Activated CD4-positive, alpha-beta memory T cell treated with anti-CD3 and anti-CD28 coated beads for 36 hours (primary cell): ENCODE measurements around the gene OSBPL2. TPM values are rescaled to one million over a fixed set of nuclear protein-coding genes. Genes with fewer than 3 reads are reported as not detected.
A peak's percentile ranks its signal among the peaks of the same experiment; 100 is the strongest.

Source experiments
- CTCF ChIA-PET: fragments of 350-600 bp; sonication (Branson Sonifier 250); formaldehyde crosslinking; loops from one replicate; lab custom pipeline; 2021; ENCODE audit warnings: antibody characterized with exemption, inconsistent platforms; lab: Charles Lee
- POLR2A ChIA-PET: fragments of 350-600 bp; sonication (Branson Sonifier 250); formaldehyde crosslinking; loops from one replicate; lab custom pipeline; 2021; ENCODE audit warnings: antibody characterized with exemption; lab: Charles Lee
- DNase-seq: peaks from one replicate; pipeline ENCODE4 v3.0.0-alpha.2; 2020
- H3K27ac Mint-ChIP-seq: one replicate; pipeline ENCODE4 v1.8.0; 2021; ENCODE audit warnings: mixed read lengths
- H3K27me3 Mint-ChIP-seq: one replicate; pipeline ENCODE4 v1.8.0; 2021; ENCODE audit warnings: mixed read lengths
- H3K36me3 Mint-ChIP-seq: one replicate; pipeline ENCODE4 v1.8.0; 2021; ENCODE audit warnings: mixed read lengths
- H3K4me1 Mint-ChIP-seq: one replicate; pipeline ENCODE4 v1.8.0; 2021; ENCODE audit warnings: low read depth, mixed read lengths
- H3K4me3 Mint-ChIP-seq: one replicate; pipeline ENCODE4 v1.8.0; 2021; ENCODE audit warnings: mild to moderate bottlenecking, mixed read lengths
- H3K9me3 Mint-ChIP-seq: one replicate; pipeline ENCODE4 v1.8.0; 2021; ENCODE audit warnings: mixed read lengths
- intact Hi-C: fragments of 100-400 bp; cut with micrococcal nuclease; formaldehyde crosslinking; loops from one replicate; pipeline ENCODE4 v1.15.1; 2023
- total RNA-seq, 2 experiments: library from RNA; stranded (reverse); gene quantifications; one replicate each; pipeline ENCODE4 v1.2.3, GENCODE V29; 2021

Gene OSBPL2
- total RNA-seq: 10 to 100 TPM; 25.4 to 29.3 TPM

DNA sequence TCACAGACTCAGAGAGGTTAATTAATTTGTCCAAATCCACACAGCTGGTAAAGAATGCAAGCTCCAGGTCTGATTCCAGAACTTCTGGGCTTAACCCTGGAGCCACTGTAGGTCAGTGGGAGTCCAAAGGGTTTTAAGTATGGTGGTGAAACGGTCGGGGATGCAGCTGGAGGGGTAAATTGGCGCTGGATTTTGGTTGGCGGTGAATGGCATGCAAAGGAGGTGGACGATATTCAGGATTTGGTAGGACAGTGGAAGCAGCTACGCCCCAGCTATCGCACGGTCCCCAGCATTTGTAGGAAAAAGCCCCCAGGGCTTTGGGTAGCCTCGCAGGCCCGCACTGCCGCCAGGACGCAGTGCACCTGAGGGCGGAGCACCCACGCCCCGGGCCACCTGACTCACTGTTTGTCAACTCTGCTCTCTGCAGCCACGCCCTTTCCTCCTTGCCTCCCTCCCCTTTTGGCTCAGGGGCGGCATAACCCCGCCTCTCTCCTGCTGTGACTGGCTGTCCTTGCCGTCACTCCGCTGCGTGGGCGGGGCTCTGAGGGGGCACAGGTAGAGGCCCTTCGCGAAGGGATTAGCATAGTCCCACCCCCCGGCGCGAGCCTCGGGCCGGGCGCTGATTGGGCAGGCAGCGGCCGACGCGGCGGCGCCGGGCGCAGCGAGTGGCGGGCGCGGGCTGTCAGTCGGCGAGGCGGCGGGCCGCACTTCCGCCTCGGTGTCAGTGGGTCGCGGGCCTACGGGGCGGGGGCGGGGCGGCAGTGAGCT is at the start of gene OSBPL2:
OSBPL2 (plus strand) TSS at position 721 of the 768 bp plus-strand sequence. CDS start 17,664 bp downstream, outside the sequence.
- POLR2A ChIA-PET: interaction anchor here (1.1 kb wide), 1 partner anchor 9 kb away, joined by 3 read pairs; no protein-coding TSS in a partner anchor
- peak; percentile 100 for DNase-seq
- Mint-ChIP-seq H3K27me3 (no peaks in the 10 kb centered on the region), H3K27ac (peak within 1 kb of the TSS; percentile 80), H3K4me3 (peak within 1 kb of the TSS; percentile 78), H3K9me3 (peaks cover 4% of the 10 kb centered on the region), H3K36me3 (no peaks in the 10 kb centered on the region), H3K4me1 (peaks cover 37% of the 10 kb centered on the region)
- CTCF ChIA-PET: interaction anchor here (0.5 to 1.3 kb wide), 2 partner anchors 64 to 225 kb away, joined by 3 to 4 read pairs; partner anchors contain the start of gene ADRM1
- intact Hi-C loops: loop anchor here (1.0 to 10.0 kb wide), 5 partner anchors 56 to 173 kb away; partner anchors contain the start of genes ADRM1, PSMA7, RPS21 and SS18L1

DNA sequence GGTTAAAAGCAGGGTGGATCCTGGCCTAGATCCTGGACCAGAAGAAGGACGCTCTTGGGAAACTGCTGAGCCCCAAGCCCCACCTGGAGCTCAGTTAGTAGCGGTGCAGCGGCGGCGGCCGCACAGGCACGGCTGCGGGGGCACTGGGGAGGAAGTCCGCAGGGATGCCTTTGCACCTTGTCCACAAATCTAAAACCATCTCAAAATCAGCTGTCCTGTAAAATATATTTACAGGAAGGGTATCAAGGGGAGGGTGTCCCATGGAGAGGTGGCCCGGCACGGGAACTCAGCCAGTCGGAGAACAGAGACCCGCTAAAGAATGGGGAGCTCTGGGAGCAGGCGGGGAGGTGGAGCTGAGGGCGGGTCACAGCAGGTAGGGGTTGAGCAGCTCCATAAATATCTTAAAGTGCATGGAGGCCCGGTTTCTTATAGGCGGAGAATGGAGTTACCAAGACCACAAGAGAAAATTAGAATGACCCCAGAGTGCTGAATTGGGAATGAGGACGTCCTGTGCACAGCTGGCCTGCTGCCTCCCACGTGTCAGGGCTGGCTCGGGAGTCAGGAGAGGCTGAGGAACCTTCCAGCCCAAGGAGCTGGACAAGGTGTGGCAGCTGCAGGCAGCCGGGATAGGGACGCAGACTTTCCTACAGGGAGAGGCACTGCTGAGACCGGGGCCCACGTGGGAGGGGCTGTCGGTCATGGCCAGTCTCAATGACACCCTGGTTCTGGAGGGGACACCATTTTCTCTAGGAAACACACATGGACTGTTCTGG is 47.5 kb upstream of the OSBPL2 start:
- H3K27ac Mint-ChIP-seq: no peak overlapping the region
- peaks cover 14% of the 10 kb centered on the region for H3K4me1 Mint-ChIP-seq
- ChIA-PET POLR2A (no interaction called here), CTCF (no interaction called here)
- intact Hi-C loops: no loop called here
- peaks cover 10% of the 10 kb centered on the region for H3K36me3 Mint-ChIP-seq
- H3K27me3 Mint-ChIP-seq: no peaks in the 10 kb centered on the region
- H3K4me3 Mint-ChIP-seq: no peak overlapping the region
- DNase-seq: no peak
- H3K9me3 Mint-ChIP-seq: no peaks in the 10 kb centered on the region

- ChIA-PET CTCF (no interaction called here), POLR2A (no interaction called here)
- intact Hi-C loops: no loop called here
- Mint-ChIP-seq H3K9me3 (no peaks in the 10 kb centered on the region), H3K36me3 (peaks cover 10% of the 10 kb centered on the region), H3K4me1 (peaks cover 7% of the 10 kb centered on the region), H3K27me3 (no peaks in the 10 kb centered on the region), H3K4me3 (no peak overlapping the region), H3K27ac (no peak overlapping the region)
- no peak for DNase-seq
Observed at GRCh38 chr20:62191781-62192559, 46.4 kb upstream of the OSBPL2 start.

- ChIA-PET POLR2A (no interaction called here), CTCF (no interaction called here)
- H3K4me3 Mint-ChIP-seq: no peak overlapping the region
- DNase-seq: no peak
- H3K36me3 Mint-ChIP-seq: peaks cover 10% of the 10 kb centered on the region
- no peaks in the 10 kb centered on the region for H3K27me3 Mint-ChIP-seq
- H3K9me3 Mint-ChIP-seq: no peaks in the 10 kb centered on the region
- intact Hi-C loops: no loop called here
- no peak overlapping the region for H3K27ac Mint-ChIP-seq
- H3K4me1 Mint-ChIP-seq: peaks cover 2% of the 10 kb centered on the region
Observed at GRCh38 chr20:62192635-62193034, 45.7 kb upstream of the OSBPL2 start.

DNA sequence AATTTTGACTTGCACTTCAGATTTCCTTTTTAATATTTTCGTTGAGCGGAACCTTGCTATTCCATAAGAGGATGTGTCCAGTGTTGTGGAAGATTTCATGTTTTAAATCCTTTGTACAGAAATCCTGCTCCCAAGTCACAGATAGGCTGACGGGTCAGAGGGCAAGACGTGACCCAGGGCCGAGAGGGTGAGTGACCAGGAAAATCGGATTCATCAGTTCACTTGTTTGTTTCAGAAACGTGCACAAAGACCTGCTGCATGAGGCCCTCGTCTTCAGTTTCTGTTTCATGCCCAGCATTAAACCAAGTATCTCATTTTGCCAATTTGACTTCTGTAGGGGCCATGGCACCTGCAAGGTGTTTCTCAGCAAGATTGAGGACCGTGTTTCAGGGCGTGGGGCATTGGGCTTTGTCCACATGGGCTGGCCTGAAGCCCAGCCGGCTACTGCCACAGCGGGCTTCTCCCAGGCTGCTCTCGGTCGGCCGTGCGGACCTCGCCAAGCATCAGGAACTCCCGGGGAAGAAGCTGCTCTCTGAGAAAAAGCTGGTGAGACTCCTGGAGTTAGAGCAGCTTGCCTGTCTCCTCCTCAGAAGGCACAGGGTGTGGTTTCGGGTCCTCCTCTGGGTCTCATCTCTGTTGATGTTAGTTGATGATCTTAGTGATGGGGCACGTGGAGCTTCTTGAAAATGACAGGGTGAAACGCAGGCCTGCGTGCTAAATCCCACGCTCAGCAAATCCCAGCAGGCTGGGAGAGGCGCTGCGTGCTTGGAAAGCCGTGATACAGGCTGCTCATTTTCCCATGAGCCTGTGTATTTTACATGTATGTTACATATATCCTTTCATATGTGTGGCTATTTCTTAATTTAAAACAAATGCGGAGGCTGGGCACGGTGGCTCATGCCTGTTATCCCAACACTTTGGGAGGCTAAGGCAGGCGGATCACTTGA is 45.0 kb upstream of the OSBPL2 start:
- Mint-ChIP-seq H3K4me3 (no peak overlapping the region), H3K4me1 (no peaks in the 10 kb centered on the region), H3K27ac (no peak overlapping the region), H3K9me3 (no peaks in the 10 kb centered on the region), H3K27me3 (no peaks in the 10 kb centered on the region), H3K36me3 (peaks cover 10% of the 10 kb centered on the region)
- ChIA-PET POLR2A (no interaction called here), CTCF (no interaction called here)
- intact Hi-C loops: no loop called here
- no peak for DNase-seq

DNA sequence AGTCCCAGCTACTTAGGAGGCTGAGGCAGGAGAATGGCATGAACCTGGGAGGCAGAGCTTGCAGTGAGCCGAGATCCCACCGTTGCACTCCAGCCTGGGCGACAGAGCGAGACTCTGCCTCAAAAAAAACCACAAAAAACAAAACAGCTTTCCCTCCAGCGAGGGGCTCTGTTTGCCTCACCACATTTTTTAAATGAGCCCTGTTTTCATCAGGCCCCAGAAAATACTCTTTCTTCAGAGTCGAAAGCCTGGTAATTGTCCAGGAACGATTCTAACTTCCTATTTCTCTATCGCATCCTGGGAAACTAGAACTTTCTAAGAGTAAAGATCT is 43.3 kb upstream of the OSBPL2 start:
- Mint-ChIP-seq H3K27ac (no peak overlapping the region), H3K36me3 (peaks cover 20% of the 10 kb centered on the region), H3K9me3 (no peaks in the 10 kb centered on the region), H3K4me1 (no peaks in the 10 kb centered on the region), H3K4me3 (no peak overlapping the region), H3K27me3 (no peaks in the 10 kb centered on the region)
- intact Hi-C loops: no loop called here
- ChIA-PET POLR2A (no interaction called here), CTCF (interaction anchor here (0.6 kb wide), 2 partner anchors 53 to 178 kb away, joined by 3 read pairs; no protein-coding TSS in a partner anchor)
- DNase-seq: no peak

GRCh38 chr20:62195736-62196135 is 42.6 kb upstream of the OSBPL2 start:
- Mint-ChIP-seq H3K4me3 (no peak overlapping the region), H3K27ac (no peak overlapping the region), H3K27me3 (no peaks in the 10 kb centered on the region), H3K4me1 (no peaks in the 10 kb centered on the region), H3K9me3 (no peaks in the 10 kb centered on the region), H3K36me3 (peaks cover 25% of the 10 kb centered on the region)
- ChIA-PET CTCF (interaction anchor here (0.6 kb wide), 1 partner anchor 54 kb away, joined by 3 read pairs; no protein-coding TSS in a partner anchor), POLR2A (no interaction called here)
- intact Hi-C loops: no loop called here
- no peak for DNase-seq

DNA sequence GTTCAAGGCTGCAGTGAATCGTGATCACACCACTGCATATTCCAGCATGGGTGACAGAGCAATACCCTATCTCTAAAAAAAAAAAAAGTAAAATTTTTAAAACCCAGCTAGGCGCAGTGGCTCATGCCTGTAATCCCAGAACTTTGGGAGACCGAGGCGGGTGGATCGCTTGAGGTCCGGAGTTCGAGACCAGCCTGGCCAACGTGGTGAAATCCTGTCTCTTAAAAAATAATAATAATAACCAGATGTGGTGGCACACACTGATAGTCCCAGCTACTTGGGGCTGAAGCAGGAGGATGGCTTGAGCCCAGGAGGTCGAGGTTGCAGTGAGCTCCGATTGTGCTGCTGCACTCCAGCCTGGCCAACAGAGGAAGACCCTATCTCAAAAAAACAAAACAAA is 42.0 kb upstream of the OSBPL2 start:
- DNase-seq: no peak
- no peaks in the 10 kb centered on the region for H3K4me1 Mint-ChIP-seq
- H3K9me3 Mint-ChIP-seq: no peaks in the 10 kb centered on the region
- CTCF ChIA-PET: interaction anchor here (1.0 kb wide), 1 partner anchor 8 kb away, joined by 3 read pairs; no protein-coding TSS in a partner anchor
- intact Hi-C loops: no loop called here
- POLR2A ChIA-PET: no interaction called here
- no peak overlapping the region for H3K27ac Mint-ChIP-seq
- no peak overlapping the region for H3K4me3 Mint-ChIP-seq
- H3K27me3 Mint-ChIP-seq: no peaks in the 10 kb centered on the region
- peaks cover 25% of the 10 kb centered on the region for H3K36me3 Mint-ChIP-seq

- Mint-ChIP-seq H3K4me1 (no peaks in the 10 kb centered on the region), H3K4me3 (no peak overlapping the region), H3K27me3 (no peaks in the 10 kb centered on the region), H3K27ac (no peak overlapping the region), H3K36me3 (peaks cover 31% of the 10 kb centered on the region), H3K9me3 (no peaks in the 10 kb centered on the region)
- ChIA-PET POLR2A (interaction anchor here (0.5 kb wide), 1 partner anchor 9 kb away, joined by 3 read pairs; no protein-coding TSS in a partner anchor), CTCF (interaction anchor here (1.0 kb wide), 1 partner anchor 9 kb away, joined by 3 read pairs; no protein-coding TSS in a partner anchor)
- DNase-seq: no peak
- intact Hi-C loops: no loop called here
Observed at GRCh38 chr20:62197311-62197710, 41.0 kb upstream of the OSBPL2 start.

GRCh38 chr20:62197801-62198200 is 40.5 kb upstream of the OSBPL2 start:
- Mint-ChIP-seq H3K27me3 (no peaks in the 10 kb centered on the region), H3K9me3 (no peaks in the 10 kb centered on the region), H3K4me3 (no peak overlapping the region), H3K36me3 (peaks cover 31% of the 10 kb centered on the region), H3K27ac (no peak overlapping the region), H3K4me1 (no peaks in the 10 kb centered on the region)
- CTCF ChIA-PET: no interaction called here
- intact Hi-C loops: no loop called here
- DNase-seq: no peak
- POLR2A ChIA-PET: interaction anchor here (0.5 kb wide), 1 partner anchor 10 kb away, joined by 3 read pairs; no protein-coding TSS in a partner anchor

- no peak overlapping the region for H3K27ac Mint-ChIP-seq
- no peaks in the 10 kb centered on the region for H3K27me3 Mint-ChIP-seq
- POLR2A ChIA-PET: interaction anchor here (0.6 kb wide), 1 partner anchor 54 kb away, joined by 3 read pairs; no protein-coding TSS in a partner anchor
- H3K4me3 Mint-ChIP-seq: no peak overlapping the region
- no peaks in the 10 kb centered on the region for H3K9me3 Mint-ChIP-seq
- H3K4me1 Mint-ChIP-seq: no peaks in the 10 kb centered on the region
- intact Hi-C loops: no loop called here
- H3K36me3 Mint-ChIP-seq: peaks cover 34% of the 10 kb centered on the region
- no peak for DNase-seq
- CTCF ChIA-PET: no interaction called here
Observed at GRCh38 chr20:62198496-62198895, 39.8 kb upstream of the OSBPL2 start.
